ENCODE measurements around the gene DOK1. TPM values are rescaled to one million over a fixed set of nuclear protein-coding genes. Genes with fewer than 3 reads are reported as not detected.

The DOK1 gene
- total and polyA plus RNA-seq, 2 donors (not counting 1 experiment from before 2014, with no cell fraction given), result 29.1 to 41.4 TPM

DNA sequence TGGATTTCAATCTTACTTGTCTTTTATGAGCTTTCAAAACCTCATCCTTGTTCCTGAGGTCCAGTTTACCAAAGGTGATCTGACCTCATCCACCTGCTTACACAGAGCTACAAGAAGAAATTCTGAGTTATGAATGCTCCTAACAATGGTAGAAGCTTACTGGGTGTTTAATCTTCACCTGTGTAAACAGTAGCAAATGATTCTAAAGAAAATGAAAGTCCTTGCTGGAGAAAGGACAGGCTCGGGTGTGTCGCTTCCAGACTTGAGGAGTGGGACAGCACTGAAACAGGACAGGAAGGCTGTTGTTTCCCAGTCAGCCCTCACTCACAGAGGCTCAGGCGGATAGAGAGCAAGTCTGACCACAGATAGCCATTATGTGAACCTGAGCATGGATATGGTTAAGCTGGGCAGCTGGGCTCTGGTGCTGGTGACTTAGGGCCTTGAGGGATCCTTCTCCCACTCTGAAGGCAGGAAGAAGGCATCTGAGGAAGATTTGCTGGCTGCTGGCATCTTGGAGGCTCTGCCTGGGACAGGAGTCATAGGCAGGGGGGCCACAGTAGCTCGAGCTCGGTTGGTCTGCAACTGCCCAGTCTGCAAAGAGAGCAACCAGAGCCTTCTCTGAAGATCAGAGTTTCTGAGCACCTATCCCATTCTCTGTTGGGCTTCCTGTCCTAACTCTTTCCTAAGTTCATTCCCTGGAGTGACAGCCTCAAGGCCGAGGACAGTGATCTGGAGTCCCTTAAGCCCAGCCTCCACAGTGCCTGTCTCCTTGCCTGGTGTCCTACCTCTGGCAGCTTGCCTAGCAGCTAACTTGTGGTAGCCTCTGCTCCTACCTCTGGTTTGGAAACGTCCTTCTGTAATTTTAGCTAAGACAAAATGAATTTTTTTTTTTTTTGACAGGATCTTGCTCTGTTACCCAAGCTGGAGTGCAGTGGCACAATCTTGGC lies 4.0 kb downstream of the DOK1 start:
- Histone ChIP-seq H3K4me1 (ENCODE audit: control insufficient read depth in 2 of 2, insufficient read depth in 2 of 2, low read length in 2 of 2) (peaks cover 7 to 17% of the 10 kb centered on the region in 2 donors), H4K20me1 (ENCODE audit: control insufficient read depth, insufficient read depth, low read length, poor library complexity, severe bottlenecking) (peaks cover 15% of the 10 kb centered on the region), H2AFZ (ENCODE audit: insufficient read depth, low read depth, low read length, poor library complexity, severe bottlenecking) (no peak overlapping the region), H3K36me3 (replicated peaks in 1 of 2; ENCODE audit: control extremely low read depth in 1 of 2, control insufficient read depth in 1 of 2, extremely low read depth in 1 of 2, insufficient read depth in 2 of 2, low read length in 1 of 2) (peaks cover 0 to 15% of the 10 kb centered on the region in 2 experiments), H3K9ac (ENCODE audit: low read length) (no peak overlapping the region), H3K4me3 (ENCODE audit: control extremely low read depth in 1 of 5, extremely low read depth in 1 of 5, insufficient read depth in 1 of 5, low read depth in 2 of 5, low read length in 4 of 5) (no peak overlapping the region), H3K79me2 (ENCODE audit: control insufficient read depth, insufficient read depth, low read length) (peaks cover 11% of the 10 kb centered on the region), H3K9me3 (ENCODE audit: control extremely low read depth in 1 of 3, control insufficient read depth in 2 of 3, insufficient read depth in 1 of 3, low read length in 2 of 3) (no peaks in the 10 kb centered on the region), H3K27me3 (replicated peaks in 1 of 4; ENCODE audit: control extremely low read depth in 1 of 4, control insufficient read depth in 3 of 4, insufficient read depth in 4 of 4, low read length in 3 of 4) (no peaks in the 10 kb centered on the region), H3K27ac (ENCODE audit: low read length in 2 of 2) (no peak overlapping the region), H3K4me2 (replicated peaks; ENCODE audit: low read depth, low read length, poor library complexity, severe bottlenecking) (no peak overlapping the region)
- no peak overlapping the region for H3K4me3 Mint-ChIP-seq
- DNase-seq (no peak), ATAC-seq (ENCODE audit: low read depth) (no peak)
- peaks cover 11% of the 10 kb centered on the region for H3K4me1 Mint-ChIP-seq
- no peaks in the 10 kb centered on the region for H3K9me3 Mint-ChIP-seq (ENCODE audit: insufficient read depth)
- H3K27me3 Mint-ChIP-seq, result no peaks in the 10 kb centered on the region
- no peak overlapping the region for H3K27ac Mint-ChIP-seq
- intact Hi-C loops (cut with micrococcal nuclease), result loop anchor here (10.0 kb wide), 1 partner anchor 164 kb away; no protein-coding TSS in a partner anchor
- 82% methylated on average over 6 of the region's 7 CpGs for WGBS (ENCODE audit: insufficient coverage)
- CTCF ChIA-PET, result interaction anchor here (0.7 to 1.5 kb wide), 4 partner anchors 9 to 29 kb away, joined by 3 read pairs; no protein-coding TSS in a partner anchor
- POLR2A ChIA-PET, result no interaction called here
- TF ChIP-seq EZH2 (IDR thresholded peaks at IDR 0.05; ENCODE audit: borderline replicate concordance, insufficient read depth, low read depth, low read length, poor library complexity, severe bottlenecking), result no peak
- TF ChIP-seq, protein P1, sequence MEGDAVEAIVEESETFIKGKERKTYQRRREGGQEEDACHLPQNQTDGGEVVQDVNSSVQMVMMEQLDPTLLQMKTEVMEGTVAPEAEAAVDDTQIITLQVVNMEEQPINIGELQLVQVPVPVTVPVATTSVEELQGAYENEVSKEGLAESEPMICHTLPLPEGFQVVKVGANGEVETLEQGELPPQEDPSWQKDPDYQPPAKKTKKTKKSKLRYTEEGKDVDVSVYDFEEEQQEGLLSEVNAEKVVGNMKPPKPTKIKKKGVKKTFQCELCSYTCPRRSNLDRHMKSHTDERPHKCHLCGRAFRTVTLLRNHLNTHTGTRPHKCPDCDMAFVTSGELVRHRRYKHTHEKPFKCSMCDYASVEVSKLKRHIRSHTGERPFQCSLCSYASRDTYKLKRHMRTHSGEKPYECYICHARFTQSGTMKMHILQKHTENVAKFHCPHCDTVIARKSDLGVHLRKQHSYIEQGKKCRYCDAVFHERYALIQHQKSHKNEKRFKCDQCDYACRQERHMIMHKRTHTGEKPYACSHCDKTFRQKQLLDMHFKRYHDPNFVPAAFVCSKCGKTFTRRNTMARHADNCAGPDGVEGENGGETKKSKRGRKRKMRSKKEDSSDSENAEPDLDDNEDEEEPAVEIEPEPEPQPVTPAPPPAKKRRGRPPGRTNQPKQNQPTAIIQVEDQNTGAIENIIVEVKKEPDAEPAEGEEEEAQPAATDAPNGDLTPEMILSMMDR (IDR thresholded peaks at IDR 0.05), result no peak

DNA sequence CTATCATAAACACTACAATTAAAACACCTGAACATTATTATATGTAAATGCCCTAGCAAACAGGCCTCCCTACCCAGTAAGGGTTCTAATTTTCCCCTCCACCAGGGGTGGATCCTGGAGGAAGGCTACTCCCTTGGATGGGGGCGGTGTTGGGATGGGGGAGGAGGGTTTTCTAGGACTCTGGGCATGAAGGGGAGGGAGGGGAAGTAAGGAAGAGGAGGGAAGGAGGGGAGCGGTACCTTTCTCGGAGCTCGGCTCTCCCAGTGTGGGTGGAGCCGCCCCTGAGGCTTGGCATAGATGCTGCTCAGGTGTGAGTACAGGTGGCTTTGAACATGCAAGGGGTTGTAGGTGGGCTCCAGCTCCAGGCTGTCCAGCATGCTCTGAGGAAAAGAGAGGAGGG lies 5.4 kb downstream of the DOK1 start:
- Histone ChIP-seq H3K27ac (ENCODE audit: low read length in 2 of 2) (no peak overlapping the region), H4K20me1 (ENCODE audit: control insufficient read depth, insufficient read depth, low read length, poor library complexity, severe bottlenecking) (peaks cover 15% of the 10 kb centered on the region), H3K9ac (ENCODE audit: low read length) (no peak overlapping the region), H3K4me1 (ENCODE audit: control insufficient read depth in 2 of 2, insufficient read depth in 2 of 2, low read length in 2 of 2) (peaks cover 3 to 11% of the 10 kb centered on the region in 2 donors), H3K79me2 (ENCODE audit: control insufficient read depth, insufficient read depth, low read length) (no peaks in the 10 kb centered on the region), H3K4me2 (replicated peaks; ENCODE audit: low read depth, low read length, poor library complexity, severe bottlenecking) (no peak overlapping the region), H3K4me3 (ENCODE audit: control extremely low read depth in 1 of 5, extremely low read depth in 1 of 5, insufficient read depth in 1 of 5, low read depth in 2 of 5, low read length in 4 of 5) (no peak overlapping the region), H2AFZ (ENCODE audit: insufficient read depth, low read depth, low read length, poor library complexity, severe bottlenecking) (no peak overlapping the region), H3K9me3 (ENCODE audit: control extremely low read depth in 1 of 3, control insufficient read depth in 2 of 3, insufficient read depth in 1 of 3, low read length in 2 of 3) (no peaks in the 10 kb centered on the region), H3K27me3 (replicated peaks in 1 of 4; ENCODE audit: control extremely low read depth in 1 of 4, control insufficient read depth in 3 of 4, insufficient read depth in 4 of 4, low read length in 3 of 4) (no peaks in the 10 kb centered on the region), H3K36me3 (replicated peaks in 1 of 2; ENCODE audit: control extremely low read depth in 1 of 2, control insufficient read depth in 1 of 2, extremely low read depth in 1 of 2, insufficient read depth in 2 of 2, low read length in 1 of 2) (peaks cover 0 to 15% of the 10 kb centered on the region in 2 experiments)
- no peak for DNase-seq
- WGBS (ENCODE audit: insufficient coverage), result 98% methylated on average over 4 of the region's 5 CpGs
- no peak overlapping the region for H3K4me3 Mint-ChIP-seq
- intact Hi-C loops (cut with micrococcal nuclease), result loop anchor here (10.0 kb wide), 1 partner anchor 165 kb away; no protein-coding TSS in a partner anchor
- no peaks in the 10 kb centered on the region for H3K27me3 Mint-ChIP-seq
- ChIA-PET POLR2A (interaction anchor here (0.7 kb wide), 2 partner anchors 52 to 663 kb away, joined by 3 to 5 read pairs; partner anchors contain the start of gene PCGF1), CTCF (no interaction called here)
- no peak overlapping the region for H3K27ac Mint-ChIP-seq
- H3K4me1 Mint-ChIP-seq, result peaks cover 9% of the 10 kb centered on the region
- no peak for ATAC-seq (ENCODE audit: low read depth)
- H3K9me3 Mint-ChIP-seq (ENCODE audit: insufficient read depth), result no peaks in the 10 kb centered on the region
- no peak for TF ChIP-seq EZH2 (IDR thresholded peaks at IDR 0.05; ENCODE audit: borderline replicate concordance, insufficient read depth, low read depth, low read length, poor library complexity, severe bottlenecking)
- TF ChIP-seq, protein P1 (IDR thresholded peaks at IDR 0.05), result no peak
